NCI-H128 (cell line): ENCODE results near the gene CDH11.

Source experiments
- DNase-seq: peaks from one replicate; lab custom pipeline; 2025; ENCODE audit not compliant: unreplicated experiment; lab: John Stamatoyannopoulos, UW

Gene CDH11, protein sequence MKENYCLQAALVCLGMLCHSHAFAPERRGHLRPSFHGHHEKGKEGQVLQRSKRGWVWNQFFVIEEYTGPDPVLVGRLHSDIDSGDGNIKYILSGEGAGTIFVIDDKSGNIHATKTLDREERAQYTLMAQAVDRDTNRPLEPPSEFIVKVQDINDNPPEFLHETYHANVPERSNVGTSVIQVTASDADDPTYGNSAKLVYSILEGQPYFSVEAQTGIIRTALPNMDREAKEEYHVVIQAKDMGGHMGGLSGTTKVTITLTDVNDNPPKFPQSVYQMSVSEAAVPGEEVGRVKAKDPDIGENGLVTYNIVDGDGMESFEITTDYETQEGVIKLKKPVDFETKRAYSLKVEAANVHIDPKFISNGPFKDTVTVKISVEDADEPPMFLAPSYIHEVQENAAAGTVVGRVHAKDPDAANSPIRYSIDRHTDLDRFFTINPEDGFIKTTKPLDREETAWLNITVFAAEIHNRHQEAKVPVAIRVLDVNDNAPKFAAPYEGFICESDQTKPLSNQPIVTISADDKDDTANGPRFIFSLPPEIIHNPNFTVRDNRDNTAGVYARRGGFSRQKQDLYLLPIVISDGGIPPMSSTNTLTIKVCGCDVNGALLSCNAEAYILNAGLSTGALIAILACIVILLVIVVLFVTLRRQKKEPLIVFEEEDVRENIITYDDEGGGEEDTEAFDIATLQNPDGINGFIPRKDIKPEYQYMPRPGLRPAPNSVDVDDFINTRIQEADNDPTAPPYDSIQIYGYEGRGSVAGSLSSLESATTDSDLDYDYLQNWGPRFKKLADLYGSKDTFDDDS

DNA sequence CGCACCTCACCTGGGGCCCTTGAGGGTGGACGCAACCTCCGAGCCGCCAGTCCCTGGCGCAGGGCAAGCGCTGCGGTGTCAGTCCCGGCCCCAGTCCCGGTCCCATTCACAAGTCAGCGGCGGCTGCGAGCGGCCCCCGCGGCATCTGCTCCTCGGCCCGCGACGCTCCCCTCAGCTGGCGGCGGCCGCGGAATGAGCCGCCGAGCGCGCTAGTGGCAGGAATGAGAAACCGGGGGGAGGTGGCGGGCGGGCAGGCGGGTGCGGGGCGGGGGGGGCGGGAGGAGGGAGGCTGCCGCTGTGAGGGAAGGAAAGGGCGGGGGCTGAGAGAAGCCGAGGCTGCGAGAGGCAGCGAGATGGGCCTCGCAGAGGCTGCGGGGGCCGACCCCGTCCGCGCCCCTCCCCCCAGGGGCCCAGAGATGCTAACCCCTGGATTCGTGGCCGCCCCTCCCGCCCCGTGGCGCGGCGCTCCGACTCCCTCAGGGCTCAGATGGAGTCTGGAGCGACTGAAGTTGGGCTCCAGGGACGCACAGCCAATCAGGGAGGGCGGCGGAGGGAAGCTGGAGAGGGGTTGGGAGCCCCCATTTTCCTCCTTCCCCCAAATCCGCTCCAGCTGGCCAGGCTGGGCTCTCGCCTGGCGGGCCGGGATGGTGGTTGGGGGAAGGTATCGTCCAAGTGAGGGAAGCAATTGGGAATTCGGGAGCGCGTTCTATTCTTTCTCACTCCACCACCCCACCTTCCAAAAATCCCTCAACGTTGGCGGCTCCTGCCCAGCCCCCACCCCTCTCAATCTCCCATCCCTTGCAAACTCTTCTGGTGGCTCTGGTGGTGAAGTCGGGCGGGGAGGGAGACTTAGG lies at the start of gene CDH11:
CDH11 (minus strand) TSS at position 194 of the 854 bp plus-strand sequence. CDS start 117,194 bp downstream, outside the sequence.
- DNase-seq = no peak

DNA sequence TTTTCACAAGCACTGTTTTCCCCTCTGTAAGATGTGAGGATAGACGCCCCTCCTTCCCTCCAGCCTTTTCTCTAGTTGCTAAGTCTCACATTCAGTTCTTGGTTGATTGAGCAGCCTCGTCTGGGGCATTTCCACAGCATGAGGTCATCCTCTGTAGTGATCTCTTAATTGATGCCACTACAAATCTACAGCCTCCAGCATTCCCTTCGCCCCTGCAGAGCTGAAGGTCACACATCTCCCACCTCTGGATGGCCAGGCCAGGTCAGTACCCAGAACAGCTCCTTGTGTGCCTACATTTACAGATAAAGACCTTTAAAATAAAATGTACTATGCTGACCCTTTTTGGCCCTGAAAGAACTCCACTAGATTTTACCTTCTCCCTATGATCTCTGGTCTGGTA lies 32.5 kb upstream of the CDH11 start:
- DNase-seq = no peak

DNA sequence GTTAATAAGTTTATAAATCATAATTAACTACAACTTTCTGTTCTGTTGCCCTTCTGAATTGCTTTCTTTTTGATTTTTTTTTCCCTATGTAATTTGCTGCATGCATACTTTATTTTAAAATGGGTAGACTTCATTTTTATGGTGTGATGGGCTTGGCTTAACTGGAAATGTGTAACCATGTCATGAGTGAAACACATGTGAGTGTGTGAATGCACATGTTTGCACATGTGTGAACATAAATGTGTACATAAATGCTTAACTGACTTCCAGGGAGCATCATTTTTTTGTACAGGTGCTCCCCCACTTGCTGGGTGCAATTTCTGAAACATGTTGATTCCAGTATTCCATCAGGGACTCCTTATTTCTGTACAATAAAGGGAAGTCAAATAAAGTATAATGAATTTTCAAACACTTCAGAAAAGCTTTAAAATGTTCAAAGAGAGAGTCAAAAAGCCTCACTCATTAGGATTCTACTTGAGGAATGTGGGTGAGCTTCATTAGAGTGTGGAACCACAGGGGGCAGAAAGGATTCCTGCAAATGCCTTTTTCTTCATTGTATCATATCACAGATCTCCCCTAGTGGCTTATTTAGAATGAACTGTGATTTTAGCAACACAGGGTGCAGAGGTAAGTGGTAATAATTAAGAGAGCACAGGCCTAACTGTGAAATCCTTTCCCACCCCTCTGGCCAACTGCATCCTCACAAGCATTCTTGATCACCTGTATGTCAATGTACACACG lies 31.7 kb upstream of the CDH11 start:
- no peak for DNase-seq

DNA sequence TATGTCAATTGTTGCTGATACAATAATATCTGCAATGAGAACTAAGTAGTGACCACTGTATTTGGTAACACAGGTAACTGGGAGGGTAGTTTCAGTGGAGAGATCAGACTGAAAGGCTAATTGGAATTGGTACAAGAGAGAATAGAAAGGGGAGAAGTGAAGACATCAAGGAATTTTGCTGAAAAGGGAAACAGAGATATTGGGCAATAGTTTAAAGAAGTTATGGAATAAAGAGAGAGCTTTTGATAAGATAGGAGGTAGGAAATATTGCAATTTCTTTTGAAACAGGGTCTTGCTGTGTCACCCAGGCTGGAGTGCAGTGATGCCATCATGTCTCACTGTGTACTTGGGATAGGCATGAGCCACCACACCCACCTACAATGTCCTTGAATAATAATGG lies 26.9 kb upstream of the CDH11 start:
- DNase-seq = no peak

DNA sequence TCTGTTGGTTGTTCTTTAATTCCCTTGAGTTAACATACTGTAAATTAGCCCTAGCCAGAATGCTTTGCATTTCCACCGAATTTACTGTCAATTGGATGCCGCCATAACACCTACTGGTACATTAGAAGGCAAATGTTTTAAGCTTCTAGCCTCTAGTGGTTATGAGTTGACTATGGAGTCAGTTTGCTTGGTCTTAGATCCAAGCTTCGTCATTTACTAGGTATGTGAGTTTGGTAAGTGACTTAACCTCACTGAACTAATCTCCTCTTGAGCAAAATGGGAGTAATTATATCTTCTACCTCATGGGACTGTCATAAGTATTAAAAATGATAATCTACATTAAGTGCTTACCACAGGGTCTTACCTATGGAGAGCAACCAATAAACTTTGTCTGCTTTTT lies 20.4 kb upstream of the CDH11 start:
- DNase-seq = no peak

DNA sequence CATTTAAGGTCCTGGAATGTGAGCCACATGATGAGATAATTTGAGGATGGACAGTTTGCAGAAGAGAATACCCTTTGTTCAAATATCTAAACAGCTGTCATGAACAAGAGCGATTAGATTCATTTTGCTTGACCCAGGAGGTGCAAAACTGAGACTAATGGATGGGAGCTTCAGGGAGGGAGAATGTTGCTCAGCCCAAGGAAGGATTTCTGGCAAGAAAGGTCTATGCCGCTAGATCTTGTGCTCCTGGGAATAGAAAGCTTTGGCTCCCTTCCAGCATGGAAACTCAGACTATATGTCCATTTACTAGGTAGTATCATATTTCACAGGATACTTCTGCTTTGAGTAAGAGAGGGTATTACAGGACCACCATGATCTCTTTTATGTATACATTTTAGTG lies 14.8 kb upstream of the CDH11 start:
- DNase-seq = no peak

DNA sequence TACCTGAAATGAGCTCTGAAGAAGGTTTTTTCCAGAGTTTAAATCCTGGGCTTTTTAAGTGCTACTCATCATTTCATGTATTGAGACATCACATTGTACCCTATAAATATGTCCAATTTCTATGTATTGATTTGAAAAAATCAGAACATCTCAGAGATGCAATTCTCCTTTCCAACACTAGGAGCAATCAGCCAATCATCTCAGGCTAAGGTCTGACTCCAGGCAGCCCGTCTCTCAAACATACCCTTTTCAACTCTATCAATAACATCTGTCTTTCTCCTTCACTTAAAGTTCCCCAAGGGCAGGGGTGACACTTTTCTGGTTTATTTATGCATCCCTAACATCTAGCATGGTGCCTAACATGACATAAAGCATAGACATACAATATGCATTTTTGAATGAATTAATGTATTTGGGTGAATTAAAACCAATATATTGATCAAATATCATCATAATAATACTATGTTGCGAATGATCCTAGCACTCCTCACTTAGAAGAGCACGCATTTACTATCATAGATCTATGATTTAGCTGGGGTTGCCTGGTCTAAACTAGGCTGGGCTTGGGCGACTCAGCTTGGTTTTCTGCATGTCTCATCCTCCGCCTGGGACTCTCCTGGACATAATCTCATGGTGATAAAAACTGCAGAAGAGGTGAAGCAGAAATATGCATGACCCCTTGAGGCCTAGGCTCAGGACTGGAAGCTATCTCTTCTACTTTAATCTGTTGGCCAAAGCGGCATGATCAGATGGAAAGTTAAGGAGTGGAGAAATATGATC lies 5.2 kb upstream of the CDH11 start:
- no peak for DNase-seq

DNA sequence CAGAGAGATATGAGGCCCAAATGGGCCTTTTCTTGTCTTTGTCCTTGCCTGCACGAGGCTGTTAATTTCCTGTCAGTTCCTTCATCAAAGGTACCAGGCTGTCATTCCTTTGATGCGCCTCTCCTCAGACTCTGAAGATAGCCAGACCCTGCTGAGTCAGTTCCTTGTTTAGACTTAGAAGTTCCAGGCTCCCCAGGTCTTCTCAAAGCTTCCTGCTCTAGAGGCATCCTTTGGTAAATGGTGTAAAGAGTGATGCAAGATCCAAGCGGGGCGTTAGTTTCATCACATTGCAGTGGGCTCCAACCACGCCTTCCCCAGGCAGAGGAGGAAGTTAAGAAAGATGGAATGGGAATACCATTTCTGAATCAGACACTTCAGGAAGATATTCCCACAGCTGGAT lies 4.0 kb upstream of the CDH11 start:
- no peak for DNase-seq

DNA sequence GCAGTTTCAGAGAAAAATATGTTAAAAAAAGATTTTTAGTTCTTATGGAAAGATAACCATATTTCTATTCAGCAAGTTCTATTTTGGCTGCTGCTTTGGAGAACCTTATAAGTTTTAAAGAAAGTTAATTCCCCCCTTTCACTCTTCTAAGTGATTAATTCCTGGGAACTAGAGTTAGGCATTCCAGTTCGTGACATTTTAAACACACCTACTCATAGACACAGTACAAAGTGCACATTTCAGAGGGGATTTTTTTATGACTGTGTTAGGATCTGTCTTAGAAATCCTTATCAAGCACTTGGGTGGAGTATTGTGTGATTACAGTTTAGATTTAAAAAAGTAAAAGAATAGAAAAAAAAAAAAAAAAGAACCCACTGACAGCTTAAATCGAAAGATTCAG lies 3.5 kb upstream of the CDH11 start:
- DNase-seq = no peak

DNA sequence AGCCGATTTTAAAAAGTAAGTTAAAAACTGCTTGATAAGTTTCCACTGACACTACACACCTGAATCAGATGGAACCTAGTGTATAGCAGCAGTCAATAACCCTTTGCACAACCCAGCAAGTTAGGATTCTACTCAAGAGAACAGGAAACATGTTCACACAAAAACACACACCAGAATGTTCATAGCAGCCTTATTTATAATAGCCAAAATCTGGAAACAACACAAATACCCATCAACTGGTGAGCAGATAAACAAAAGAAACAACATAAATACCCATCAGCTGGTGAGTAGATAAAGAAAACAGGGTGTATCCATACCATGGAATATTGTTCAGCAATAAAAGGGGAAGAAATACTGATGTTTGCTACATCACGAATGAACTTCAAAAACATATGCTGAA lies 2.7 kb upstream of the CDH11 start:
- no peak for DNase-seq

DNA sequence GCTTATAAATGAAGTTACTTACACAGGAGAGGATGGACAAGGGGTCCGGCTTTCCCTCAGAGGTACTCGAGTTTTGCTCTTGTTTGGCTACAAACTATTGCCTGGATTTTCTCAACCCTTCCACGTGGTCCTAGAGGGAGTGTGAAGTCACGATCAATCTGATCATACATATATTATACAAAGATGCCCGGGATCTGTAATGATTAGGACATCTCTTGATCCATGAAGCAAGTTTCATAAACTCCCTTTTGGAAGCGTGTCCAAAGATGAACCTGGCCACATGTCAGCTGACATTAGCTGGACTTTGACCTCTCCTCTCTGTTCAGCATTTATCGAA lies 2.3 kb upstream of the CDH11 start:
- DNase-seq = no peak

DNA sequence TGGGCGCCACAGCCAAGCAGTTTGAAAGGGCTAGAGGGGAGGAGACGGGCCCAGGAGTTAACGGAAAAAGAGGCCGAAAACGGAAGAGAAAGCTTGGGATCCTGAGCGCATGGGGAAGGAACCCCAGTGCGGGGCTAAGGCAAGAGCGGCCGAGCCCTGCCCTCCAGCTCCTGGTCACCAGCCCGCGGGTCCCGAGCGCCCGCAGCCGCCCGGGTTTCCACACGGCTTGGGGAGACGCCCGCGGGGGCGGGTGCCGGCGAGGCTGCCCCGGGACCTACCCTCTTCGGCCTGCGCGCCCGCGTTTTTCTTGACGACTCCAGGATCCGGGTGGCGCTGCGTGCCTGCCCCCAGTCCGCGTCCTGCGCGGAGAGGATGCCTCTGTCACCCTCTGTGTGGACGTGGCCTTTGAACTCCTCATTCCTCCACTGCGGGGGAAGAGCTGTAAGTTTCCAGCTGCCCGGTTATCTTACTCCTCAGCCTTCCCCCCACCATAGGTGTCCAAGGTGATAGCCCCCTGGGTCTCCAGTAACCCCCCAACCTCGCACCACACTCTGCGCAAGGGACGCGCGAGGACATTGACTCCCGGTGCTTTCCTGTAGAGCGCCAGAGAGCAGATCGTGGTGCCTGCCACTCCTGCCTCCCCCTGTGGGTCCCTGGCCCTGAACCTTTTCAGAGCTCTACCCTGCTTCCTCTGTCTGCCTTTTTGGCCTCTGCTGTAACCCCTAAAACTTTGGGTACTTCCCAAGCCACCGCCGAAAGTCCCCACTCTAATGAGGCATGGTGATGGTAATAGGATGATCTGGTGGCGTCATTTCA lies 1.7 kb upstream of the CDH11 start:
- no peak for DNase-seq

DNA sequence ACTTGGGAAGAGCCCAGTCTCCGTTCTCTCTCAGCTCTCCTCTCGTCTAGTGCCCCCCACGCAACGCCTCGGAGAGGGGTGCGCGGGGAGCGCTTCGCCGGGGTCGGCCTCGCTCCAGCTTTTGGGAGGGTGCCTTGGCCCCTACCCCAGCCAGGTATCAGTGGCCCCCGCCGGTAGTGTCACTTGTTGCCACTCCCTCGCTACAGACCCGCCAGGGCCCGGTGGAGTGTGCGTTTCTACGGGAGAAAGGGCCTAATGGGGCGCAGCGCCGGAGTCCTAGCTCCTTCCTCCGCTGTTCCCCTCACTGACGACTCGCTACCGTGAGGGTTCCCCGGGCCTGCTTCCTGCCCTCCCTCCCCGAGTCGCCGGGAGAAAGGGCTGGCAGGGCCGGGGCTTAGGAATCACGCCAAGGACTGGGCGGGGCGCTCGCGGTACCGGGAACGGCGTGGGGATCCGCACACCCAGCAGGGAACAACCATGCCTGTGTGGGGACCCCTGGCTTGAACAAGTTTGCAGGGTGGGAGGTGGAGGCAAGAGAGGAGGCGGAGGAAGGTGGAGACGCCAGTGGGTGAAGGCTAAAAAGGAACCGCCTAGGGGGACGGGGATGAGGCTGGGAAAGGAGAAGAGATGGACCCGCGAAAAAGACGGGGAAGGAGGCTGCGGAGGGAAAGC lies 997 bp upstream of the CDH11 start:
- no peak for DNase-seq

DNA sequence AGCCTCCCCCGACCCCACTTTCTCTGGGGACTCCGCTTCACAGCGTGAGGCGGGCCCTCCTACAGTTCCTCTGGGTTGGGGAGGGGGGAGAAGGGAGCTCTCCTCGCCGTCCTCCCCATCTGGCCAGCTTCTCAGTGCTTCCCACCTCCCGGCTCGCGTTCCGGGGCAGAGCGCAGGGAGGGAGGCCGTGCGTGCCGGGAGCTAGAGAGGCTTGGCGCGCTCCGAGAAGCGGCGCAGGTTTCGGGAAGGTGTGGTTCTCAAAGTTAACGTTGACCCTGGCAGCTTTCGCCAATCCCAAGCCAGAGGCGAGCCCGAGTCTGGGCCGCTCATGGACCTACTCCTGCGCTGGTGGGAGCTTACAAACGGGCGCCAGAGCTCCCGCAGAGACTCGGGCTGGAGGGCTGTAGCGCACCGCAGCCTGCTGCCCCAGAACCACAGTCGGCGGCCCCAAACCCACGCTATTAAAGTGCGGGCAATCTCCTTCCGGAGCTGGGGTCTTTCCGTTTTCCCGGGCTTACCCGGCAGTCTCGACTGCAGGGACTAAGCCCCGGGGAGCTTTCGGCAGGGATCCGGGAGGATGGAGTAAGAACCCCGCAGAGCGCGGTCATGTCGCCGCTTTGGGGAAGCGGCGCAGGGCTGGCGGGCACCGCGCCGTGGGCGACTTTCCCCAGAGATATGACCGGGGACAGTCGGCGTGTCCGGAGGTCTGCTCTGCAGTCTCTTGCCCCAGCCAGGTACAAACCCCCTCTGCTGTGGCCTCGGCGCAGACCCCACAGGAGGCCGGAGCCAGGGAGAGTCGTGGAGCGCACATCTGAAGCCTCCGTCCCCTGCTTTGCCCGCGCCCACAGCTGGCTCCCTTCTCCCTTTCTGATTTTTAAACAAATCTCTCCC lies 787 bp downstream of the CDH11 start:
- no peak for DNase-seq

DNA sequence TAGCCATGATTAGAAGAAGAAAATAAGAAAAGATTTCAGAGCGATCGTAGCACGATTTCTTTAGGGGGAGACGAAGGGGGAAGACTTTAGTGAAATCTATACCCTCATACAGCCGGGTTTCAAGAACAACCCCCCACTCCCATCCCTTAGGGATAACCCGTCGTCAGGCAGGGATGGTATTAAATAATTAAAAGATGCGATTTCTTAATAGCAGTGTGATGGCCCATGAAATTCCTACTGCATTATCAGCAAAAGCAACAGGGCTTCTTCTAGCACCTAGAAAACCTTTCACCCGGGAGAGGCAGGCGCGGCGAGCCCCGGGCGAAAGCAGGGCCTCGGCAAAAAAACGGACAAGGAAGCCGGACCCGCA lies 1.4 kb downstream of the CDH11 start:
- no peak for DNase-seq

DNA sequence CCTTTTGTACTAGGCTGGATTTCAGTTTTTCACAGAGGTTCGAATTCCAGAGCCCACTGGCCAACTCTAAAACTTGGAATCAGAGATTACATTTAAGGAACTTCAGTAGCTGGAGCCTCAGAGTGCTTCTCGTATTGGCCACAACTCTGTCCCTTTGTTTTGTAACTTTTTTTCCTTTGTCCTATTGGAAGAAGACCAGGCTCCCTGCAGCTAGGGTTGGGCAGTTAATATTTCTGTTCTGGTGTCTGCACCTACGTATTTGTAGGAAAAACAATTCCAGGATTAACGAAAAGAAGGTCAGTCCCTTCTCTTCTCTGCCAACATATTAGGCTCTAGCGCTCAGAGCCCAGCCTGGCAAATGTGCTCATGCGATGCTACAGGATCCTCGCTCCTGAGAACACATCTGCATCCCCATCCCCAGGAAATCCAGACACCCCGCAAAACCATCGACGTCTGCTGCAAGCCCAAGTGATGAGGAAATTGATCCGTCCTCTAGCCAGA lies 1.9 kb downstream of the CDH11 start:
- no peak for DNase-seq

DNA sequence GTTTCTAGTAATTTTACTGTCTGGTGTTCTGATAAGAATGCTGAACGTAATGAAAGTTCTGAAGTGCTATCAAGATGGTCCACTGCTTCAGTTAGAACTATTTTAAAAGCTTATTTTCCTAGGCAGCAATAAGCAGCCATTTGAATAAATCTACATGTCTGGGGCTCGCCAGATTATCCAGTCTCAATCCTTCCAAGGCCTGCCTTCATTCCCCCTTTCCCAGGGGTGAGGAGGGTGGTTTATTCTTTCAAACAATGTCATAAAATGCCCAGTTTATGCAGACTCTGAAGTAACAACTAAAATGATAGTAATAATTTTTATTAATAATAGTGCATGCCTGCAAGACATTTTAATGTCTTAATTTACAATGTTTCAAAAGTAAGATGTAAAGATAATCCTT lies 2.4 kb downstream of the CDH11 start:
- DNase-seq = no peak

DNA sequence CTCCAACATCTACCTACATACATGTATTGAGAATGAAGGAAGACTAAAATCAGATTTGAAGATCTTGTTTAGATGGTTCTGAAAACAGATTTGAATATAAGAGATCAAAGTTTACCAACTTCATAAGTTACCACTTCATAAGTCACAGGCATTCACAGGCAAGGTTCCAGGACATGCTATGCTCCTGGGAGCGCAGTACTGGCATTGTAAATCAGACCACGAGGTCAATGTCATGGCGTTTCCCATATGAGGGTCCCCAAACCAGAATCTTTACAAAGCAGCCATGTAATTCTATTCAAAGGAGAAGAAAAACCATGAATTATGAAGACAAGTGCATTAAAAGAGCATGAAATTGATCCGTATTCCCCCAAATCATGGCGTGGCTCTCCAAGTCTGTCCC lies 3.0 kb downstream of the CDH11 start:
- DNase-seq = no peak
